Ectodermal cell (in vitro differentiated cells): Measurements from ENCODE around the gene TESK2.

Experiments
- H3K27ac ChIP-seq: 2 replicates; pipeline ENCODE4 v1.7.0; 2013; ENCODE audit warnings: mild to moderate bottlenecking, low read depth, low read length; ENCODE audit not compliant: insufficient read depth, poor library complexity, severe bottlenecking
- H3K27me3 ChIP-seq: 2 replicates; pipeline ENCODE4 v1.7.0; 2013; ENCODE audit warnings: mild to moderate bottlenecking, low read length; ENCODE audit not compliant: insufficient read depth, control insufficient read depth, poor library complexity, severe bottlenecking
- H3K36me3 ChIP-seq: one replicate; pipeline ENCODE4 v1.7.0; 2013; ENCODE audit warnings: low read length; ENCODE audit not compliant: control insufficient read depth, insufficient read depth
- H3K4me1 ChIP-seq: one replicate; pipeline ENCODE4 v1.7.0; 2013; ENCODE audit warnings: low read length; ENCODE audit not compliant: control insufficient read depth, insufficient read depth
- H3K4me3 ChIP-seq: 2 replicates; pipeline ENCODE4 v1.7.0; 2013; ENCODE audit warnings: low read depth, low read length, control low read depth; ENCODE audit not compliant: insufficient read depth
- H3K9me3 ChIP-seq: 2 replicates; pipeline ENCODE4 v1.7.0; 2013; ENCODE audit warnings: mild to moderate bottlenecking, low read length, moderate library complexity; ENCODE audit not compliant: control insufficient read depth
- whole genome bisulfite sequencing, 2 experiments: methylation state at CpG; one replicate each; pipeline ENCODE4 v1.1.7; 2013; ENCODE audit warnings: missing lambda C conversion rate in 2 of 2; 5-methylcytosine and 5-hydroxymethylcytosine counted together

TESK2 gene

GRCh38 chr1:45317166-45317565, 173.8 kb downstream of the TESK2 start:
- Histone ChIP-seq H3K4me1 (no peaks in the 10 kb centered on the region), H3K9me3 (no peaks in the 10 kb centered on the region), H3K4me3 (no peak overlapping the region), H3K36me3 (no peaks in the 10 kb centered on the region), H3K27ac (no peak overlapping the region), H3K27me3 (no peaks in the 10 kb centered on the region)
- 51 to 57% methylated on average over 4 of the region's 4 CpGs for WGBS, 2 experiments

GRCh38 chr1:45314266-45314665, 176.7 kb downstream of the TESK2 start:
- Histone ChIP-seq H3K4me1 (no peaks in the 10 kb centered on the region), H3K4me3 (no peak overlapping the region), H3K27me3 (no peaks in the 10 kb centered on the region), H3K9me3 (peaks cover 3% of the 10 kb centered on the region), H3K27ac (no peak overlapping the region), H3K36me3 (no peaks in the 10 kb centered on the region)
- 93 to 100% methylated on average over 2 of the region's 3 CpGs for WGBS, 2 experiments

- WGBS, 2 experiments, result no CpG with 5 or more reads among the region's 3 CpGs
- Histone ChIP-seq H3K36me3 (no peaks in the 10 kb centered on the region), H3K4me1 (peaks cover 20% of the 10 kb centered on the region), H3K27ac (no peak overlapping the region), H3K4me3 (no peak overlapping the region), H3K27me3 (no peaks in the 10 kb centered on the region), H3K9me3 (peaks cover 3% of the 10 kb centered on the region)
Observed at GRCh38 chr1:45306905-45307304, 184.1 kb downstream of the TESK2 start.

GRCh38 chr1:45306319-45306718, 184.6 kb downstream of the TESK2 start:
- Histone ChIP-seq H3K27ac (no peak overlapping the region), H3K4me3 (no peak overlapping the region), H3K9me3 (peaks cover under 1% of the 10 kb centered on the region)

GRCh38 chr1:45305231-45305630, 185.7 kb downstream of the TESK2 start:
- H3K27me3 ChIP-seq, result no peaks in the 10 kb centered on the region
- H3K4me1 ChIP-seq, result peaks cover 20% of the 10 kb centered on the region
- no peak overlapping the region for H3K27ac ChIP-seq
- 87 to 89% methylated on average over 10 of the region's 10 CpGs for WGBS, 2 experiments
- no peak overlapping the region for H3K4me3 ChIP-seq
- no peaks in the 10 kb centered on the region for H3K9me3 ChIP-seq
- H3K36me3 ChIP-seq, result no peaks in the 10 kb centered on the region

More at GRCh38 chr1:45306319-45306718, 184.6 kb downstream of the TESK2 start:
- WGBS, 2 experiments, result 36 to 47% methylated on average over 8 of the region's 8 CpGs
- no peaks in the 10 kb centered on the region for H3K36me3 ChIP-seq
- H3K4me1 ChIP-seq, result peaks cover 20% of the 10 kb centered on the region
- H3K27me3 ChIP-seq, result no peaks in the 10 kb centered on the region

- 68 to 73% methylated on average over 15 of the region's 15 CpGs for WGBS, 2 experiments
- peak overlapping the region; percentile 85 for H3K27ac ChIP-seq
- no peaks in the 10 kb centered on the region for H3K27me3 ChIP-seq
Observed at GRCh38 chr1:45304311-45305081, 186.5 kb downstream of the TESK2 start.

GRCh38 chr1:45303520-45304310, 187.2 kb downstream of the TESK2 start:
- H3K4me3 ChIP-seq, result peak overlapping the region; percentile 69
- no peaks in the 10 kb centered on the region for H3K27me3 ChIP-seq
- 1% methylated on average over 68 of the region's 68 CpGs for WGBS, 2 experiments
- peak overlapping the region; percentile 85 for H3K27ac ChIP-seq
- H3K9me3 ChIP-seq, result no peaks in the 10 kb centered on the region
- no peaks in the 10 kb centered on the region for H3K36me3 ChIP-seq
- H3K4me1 ChIP-seq, result peaks cover 20% of the 10 kb centered on the region

More at GRCh38 chr1:45304311-45305081, 186.5 kb downstream of the TESK2 start:
- no peaks in the 10 kb centered on the region for H3K9me3 ChIP-seq
- H3K4me1 ChIP-seq, result peaks cover 20% of the 10 kb centered on the region
- peak overlapping the region; percentile 69 for H3K4me3 ChIP-seq
- H3K36me3 ChIP-seq, result no peaks in the 10 kb centered on the region

- H3K27me3 ChIP-seq, result no peaks in the 10 kb centered on the region
- peaks cover 20% of the 10 kb centered on the region for H3K4me1 ChIP-seq
- H3K4me3 ChIP-seq, result peak overlapping the region; percentile 69
- H3K9me3 ChIP-seq, result no peaks in the 10 kb centered on the region
- no peak overlapping the region for H3K27ac ChIP-seq
- no peaks in the 10 kb centered on the region for H3K36me3 ChIP-seq
- WGBS, 2 experiments, result 85 to 93% methylated on average over 16 of the region's 16 CpGs
Observed at GRCh38 chr1:45302505-45303150, 188.3 kb downstream of the TESK2 start.

GRCh38 chr1:45300669-45300997, 190.3 kb downstream of the TESK2 start:
- peaks cover 9% of the 10 kb centered on the region for H3K4me1 ChIP-seq
- H3K27ac ChIP-seq, result no peak overlapping the region
- H3K9me3 ChIP-seq, result no peaks in the 10 kb centered on the region
- H3K4me3 ChIP-seq, result no peak overlapping the region
- no peaks in the 10 kb centered on the region for H3K36me3 ChIP-seq
- 72 to 75% methylated on average over 2 of the region's 2 CpGs for WGBS, 2 experiments
- H3K27me3 ChIP-seq, result no peaks in the 10 kb centered on the region
